ENCODE measurements around the gene PUM1.
"Not testable (repeated sequence)": the region's sequence is repeated elsewhere in the genome, so short reads cannot be mapped to it uniquely, and the experiment has no call there.

Gene PUM1

GRCh38 chr1:31062867-31063380, 2.6 kb downstream of the PUM1 start:
- no peak for DNase-seq (ENCODE audit: low read depth in 2 of 2)

DNA sequence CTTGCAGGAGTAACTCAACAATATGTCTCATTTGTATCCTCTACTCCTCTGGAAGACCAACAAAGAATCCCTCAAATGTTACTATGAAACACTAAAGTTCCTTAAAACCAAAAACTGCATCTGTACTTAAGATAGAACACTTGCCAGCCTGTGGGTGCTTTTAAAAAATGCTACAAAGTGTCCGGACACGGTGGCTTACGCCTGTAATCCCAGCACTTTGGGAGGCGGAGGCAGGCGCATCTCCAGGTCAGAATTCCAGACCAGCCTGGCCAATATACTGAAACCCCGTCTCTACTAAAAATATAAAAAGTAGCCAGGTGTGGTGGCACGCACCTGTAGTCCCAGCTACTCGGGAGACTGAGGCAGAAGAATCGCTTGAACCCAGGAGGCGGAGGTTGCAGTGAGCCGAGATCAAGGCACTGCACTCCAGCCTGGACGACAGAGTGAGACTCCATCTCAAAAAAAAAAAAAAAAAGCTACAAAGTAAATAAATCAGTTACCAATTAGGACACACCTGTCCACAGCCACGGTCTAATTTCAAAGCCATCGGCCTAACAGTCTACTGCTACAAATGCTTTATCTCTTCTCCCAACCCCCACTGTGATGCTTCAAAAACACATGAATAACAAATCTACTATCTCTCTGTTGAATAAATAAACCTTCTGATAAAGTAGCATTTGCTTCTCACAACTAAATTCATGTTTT, 3.2 kb downstream of the PUM1 start:
- not testable (repeated sequence) for DNase-seq (ENCODE audit: low read depth in 2 of 2)

DNA sequence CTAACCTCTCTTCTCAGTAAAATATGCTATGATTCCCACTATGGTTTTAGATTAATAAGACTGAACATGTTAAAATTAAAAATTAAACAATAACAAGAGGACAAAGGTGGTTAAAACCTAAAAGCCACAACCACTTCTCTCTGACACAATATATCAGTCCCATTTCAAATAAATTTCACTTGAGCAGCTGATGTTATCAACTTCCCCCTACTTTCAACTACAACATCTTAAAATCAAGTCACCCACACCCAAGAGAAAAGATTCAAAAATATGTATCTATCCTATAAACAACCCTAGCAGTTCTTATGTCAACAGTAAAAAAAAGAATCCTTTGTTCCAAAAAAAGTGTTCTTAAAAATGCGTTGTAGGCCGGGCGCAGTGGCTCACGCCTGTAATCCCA, 7.5 kb downstream of the PUM1 start:
- DNase-seq (ENCODE audit: low read depth in 2 of 2), result no peak

- DNase-seq (ENCODE audit: low read depth in 2 of 2), result no peak
Measured at GRCh38 chr1:31055953-31056352, 9.6 kb downstream of the PUM1 start.

DNA sequence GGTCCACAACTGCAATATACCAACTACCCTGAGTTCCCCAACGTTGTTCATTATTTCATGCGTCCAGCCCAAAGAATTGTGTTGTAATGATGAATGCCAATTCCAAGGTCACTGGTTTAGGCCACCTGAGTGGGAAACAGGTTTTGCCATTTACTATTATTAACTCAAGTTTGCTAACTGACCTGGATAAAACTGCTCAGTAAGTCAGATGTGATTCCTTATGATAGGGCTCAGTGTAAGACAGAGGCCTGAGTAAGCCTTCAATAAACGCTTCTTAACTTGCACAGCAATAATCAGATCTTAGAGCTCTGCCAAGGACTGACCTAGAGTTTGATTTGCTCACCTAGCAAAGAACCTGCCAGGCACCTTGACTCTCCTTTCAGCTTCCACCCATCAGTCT, 10.0 kb downstream of the PUM1 start:
- no peak for DNase-seq (ENCODE audit: low read depth in 2 of 2)

- no peak for DNase-seq (ENCODE audit: low read depth in 2 of 2)
Measured at GRCh38 chr1:31054958-31055481, 10.5 kb downstream of the PUM1 start.

DNA sequence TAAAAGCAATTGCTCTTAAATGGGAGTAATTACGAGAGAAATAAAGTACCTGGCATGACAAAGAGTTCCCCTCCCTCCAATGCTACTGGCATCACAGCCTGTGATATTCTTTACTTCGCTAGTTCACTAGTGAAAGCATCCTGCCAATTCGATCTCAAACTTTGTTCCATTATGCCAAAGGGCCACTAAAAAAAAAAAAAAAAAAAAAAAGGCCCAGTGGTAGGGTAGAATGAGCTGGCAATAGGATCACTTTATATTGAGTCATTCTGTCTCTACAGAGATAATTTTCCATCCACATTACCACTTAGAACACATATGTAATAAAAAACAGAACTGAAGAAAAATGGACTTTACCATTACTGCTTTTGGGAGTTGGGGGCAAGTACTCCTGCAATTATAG, 11.2 kb downstream of the PUM1 start:
- no peak for DNase-seq (ENCODE audit: low read depth in 2 of 2)

DNA sequence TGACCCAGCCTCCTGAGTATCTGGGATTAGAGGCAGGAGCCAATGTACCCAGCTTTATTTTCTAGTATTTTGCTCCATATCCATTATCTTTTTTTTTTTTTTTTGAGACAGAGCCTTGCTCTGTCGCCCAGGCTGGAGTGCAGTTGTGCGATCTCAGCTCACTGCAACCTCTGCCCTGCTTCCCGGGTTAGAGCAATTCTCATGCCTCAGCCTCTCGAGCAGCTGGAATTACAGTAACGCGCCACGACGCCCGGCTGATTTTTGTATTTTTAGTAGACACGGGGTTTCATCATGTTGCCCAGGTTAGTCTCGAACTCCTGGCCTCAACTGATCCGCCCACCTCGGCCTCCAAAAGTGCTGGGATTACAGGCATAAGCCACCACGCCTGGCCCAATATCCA, 12.9 kb downstream of the PUM1 start:
- not testable (repeated sequence) for DNase-seq (ENCODE audit: low read depth in 2 of 2)

- DNase-seq (ENCODE audit: low read depth in 2 of 2), result no peak
Measured at GRCh38 chr1:31051611-31052010, 13.9 kb downstream of the PUM1 start.

- not testable (repeated sequence) for DNase-seq (ENCODE audit: low read depth in 2 of 2)
Measured at GRCh38 chr1:31047507-31047906, 18.0 kb downstream of the PUM1 start.

DNA sequence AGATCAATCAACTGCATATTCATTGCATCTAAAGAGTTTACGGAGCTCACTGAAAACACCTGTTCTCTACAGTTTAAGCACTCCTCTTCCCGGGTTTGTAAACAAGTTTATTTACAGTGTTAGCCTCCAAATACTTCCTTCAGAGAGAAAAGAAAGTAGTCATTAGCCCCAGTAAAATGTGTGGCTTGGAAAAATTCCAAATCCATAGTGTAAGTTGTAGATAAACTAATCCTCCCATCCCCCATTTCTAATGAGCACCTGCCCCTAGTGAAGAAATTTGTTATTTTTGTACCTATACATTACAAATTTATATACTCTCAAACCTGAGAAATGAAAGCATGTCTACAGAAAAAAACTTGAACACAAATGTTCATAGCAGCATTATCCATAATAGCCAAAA, 21.9 kb downstream of the PUM1 start:
- no peak for DNase-seq (ENCODE audit: low read depth in 2 of 2)

DNA sequence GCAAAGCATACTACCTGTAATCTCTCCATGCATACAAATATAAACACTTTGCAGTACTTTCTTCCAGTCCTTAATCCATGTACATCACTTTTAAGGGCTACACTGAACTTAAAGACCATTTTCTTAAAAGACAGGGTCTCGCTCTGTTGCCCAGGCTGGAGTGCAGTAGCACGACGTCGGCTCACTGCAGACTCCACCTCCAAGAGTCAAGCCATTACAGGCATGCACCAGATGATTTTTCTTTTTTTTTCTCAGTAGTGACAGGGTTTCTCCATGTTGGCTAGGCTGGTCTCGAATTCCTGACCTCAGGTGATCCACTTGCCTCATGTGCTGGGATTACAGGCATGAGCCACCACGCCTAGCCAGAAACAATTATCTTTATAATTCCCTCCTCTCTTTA, 22.9 kb downstream of the PUM1 start:
- no peak for DNase-seq (ENCODE audit: low read depth in 2 of 2)

DNA sequence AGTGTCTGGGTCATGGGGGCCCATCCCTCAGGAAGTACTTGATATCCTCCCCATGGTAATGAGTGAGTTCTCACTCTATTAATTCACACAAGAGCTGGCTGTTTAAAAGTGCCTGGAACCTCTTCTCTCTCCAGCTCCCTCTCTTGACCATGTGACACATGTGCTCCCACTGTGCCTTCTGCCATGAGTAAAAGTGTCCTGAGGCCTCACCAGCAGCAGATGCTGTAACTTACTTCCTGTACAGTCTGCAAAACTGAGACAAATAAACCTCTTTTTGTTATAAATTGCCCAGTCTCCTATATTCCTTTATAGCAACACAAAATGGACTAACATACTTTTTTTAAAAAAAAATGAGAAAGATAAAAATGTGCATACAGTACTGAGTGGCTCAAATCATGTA, 24.0 kb downstream of the PUM1 start:
- no peak for DNase-seq (ENCODE audit: low read depth in 2 of 2)

DNA sequence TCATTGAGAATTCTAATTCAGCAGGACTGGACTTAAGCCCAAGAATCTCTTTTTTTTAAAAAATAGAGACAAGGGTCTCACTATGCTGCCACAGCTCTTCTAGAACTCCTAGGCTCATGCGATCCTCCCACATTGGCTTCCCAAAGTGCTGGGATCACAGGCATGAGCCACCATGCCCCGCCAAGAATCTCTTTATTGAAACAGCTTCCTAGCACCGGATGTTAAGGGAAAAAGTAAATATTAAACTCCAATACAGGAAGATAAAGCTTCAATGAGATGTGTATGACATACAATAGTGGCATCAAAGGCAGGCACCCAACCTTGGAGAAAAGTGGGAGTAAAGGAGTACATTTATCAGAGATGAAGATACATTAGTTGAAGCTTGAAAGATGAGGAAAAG, 25.5 kb downstream of the PUM1 start:
- DNase-seq (ENCODE audit: low read depth in 2 of 2), result no peak

- not testable (repeated sequence) for DNase-seq (ENCODE audit: low read depth in 2 of 2)
Measured at GRCh38 chr1:31038935-31039334, 26.6 kb downstream of the PUM1 start.

DNA sequence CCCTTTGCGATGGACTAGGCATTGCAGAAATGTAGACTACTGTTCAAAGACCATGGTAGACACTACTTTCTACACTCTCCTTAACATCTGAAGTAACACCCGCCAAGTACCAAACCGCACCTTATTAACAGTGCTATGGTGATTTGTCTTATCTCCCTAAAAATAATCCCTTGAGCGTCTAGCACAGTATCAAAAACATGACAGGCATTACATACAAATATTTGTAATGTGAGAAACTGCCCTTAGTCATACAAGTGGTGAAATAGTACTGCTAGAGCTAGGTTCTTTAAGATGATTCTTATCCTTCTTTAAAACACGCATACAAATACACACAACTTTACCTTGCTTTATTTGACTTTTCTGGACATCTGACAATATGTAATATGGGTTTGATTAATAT, 27.2 kb downstream of the PUM1 start:
- DNase-seq (ENCODE audit: low read depth in 2 of 2), result no peak

DNA sequence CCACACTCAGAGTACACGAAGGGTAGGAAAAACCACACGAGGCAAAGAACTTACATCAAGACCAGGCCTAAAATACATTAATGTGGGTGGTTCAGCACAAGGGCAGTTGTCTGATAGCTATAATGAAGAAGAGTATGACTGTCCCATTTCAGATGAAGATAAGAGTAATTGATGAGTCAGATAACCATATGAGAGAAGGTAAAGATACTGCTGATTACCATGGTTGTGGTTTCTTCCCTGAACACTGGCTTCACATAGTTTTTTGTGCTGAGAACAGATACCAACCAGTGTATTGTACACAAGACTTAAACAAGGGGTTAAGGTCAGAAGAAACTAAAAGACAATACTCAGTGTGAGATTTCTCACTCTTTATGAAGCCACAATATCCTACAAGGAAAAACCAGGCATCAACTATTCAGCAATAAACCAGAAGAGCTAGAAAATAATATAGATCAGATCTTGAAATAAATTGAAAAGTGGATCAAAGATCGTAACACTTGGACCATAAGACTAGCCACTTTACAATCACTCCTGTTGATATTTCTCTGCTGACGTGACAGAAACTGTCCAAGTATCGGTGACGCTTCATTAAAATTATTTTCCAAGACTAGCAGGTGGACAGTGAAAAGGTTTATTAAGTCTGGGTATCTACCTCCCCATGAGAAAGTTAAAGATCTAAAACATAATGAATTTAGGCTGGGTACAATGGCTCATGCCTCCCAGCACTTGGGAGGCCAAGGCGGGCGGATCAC, 28.6 kb downstream of the PUM1 start:
- no peak for DNase-seq (ENCODE audit: low read depth in 2 of 2)

GRCh38 chr1:31033598-31033997, 31.9 kb downstream of the PUM1 start:
- no peak for DNase-seq (ENCODE audit: low read depth in 2 of 2)

GRCh38 chr1:31032266-31032665, 33.3 kb downstream of the PUM1 start:
- DNase-seq (ENCODE audit: low read depth in 2 of 2), result no peak

DNA sequence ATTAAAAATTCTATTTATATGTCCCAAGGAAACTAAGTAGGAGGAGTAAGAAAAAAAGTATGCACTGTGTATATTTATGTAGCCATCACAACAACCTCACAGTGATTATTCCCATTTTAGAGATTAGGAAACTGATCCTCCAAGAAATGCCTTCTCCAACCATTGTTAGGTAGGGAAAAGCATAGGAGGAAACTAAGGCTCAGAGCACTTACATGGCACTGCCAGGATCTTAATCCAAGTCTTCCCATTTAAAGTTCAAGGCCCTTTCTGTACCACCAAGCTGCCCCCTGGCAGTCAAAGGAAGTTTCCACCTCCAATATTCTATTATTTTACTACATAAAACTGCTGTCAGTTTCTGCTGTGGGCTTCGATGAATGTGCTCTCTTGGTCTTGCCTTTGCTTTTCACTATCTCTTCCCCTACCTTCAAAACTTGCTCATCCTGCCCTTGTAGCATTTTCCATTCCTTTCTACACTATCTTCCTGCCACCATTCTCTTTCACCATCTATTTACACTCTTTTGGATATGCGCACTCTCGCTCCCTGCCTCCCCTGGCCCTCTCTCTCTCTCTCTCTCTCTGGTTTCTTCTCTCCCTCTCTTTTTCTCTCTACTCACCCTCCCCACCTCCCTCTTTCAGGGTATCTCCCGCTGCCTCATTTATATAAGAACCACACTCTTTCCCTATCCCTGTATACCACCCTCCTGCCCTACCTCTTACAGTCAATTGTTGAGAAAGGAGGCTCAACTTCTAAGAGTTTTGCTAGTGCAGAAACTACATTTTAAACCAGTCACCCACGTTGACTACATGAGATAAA, 34.0 kb downstream of the PUM1 start:
- DNase-seq (ENCODE audit: low read depth in 2 of 2), result no peak

DNA sequence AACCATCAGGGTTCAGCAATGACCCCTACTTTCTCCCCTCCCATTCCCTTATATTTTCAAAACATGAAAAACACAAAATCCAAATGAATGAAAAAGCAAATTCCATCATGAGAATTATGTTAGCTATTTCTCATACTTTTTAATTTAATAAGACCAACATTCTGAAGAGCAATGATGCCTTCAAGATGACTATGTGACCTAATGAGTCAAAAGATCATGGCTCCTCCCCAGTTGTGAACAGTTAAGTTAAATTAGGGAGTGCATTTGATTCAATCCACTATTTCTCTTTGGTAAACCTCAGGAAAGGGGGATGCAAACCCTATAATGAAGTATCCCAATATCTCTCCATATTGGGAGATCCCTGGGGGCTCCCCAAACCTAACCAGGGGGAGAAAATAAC, 36.5 kb downstream of the PUM1 start:
- no peak for DNase-seq (ENCODE audit: low read depth in 2 of 2)
